CD4-positive, alpha-beta T cell treated with Interleukin-21 for 1 hour (primary cell): Measurements from ENCODE around the gene SLC16A2.
"Not testable (repeated sequence)": the region's sequence is repeated elsewhere in the genome, so short reads cannot be mapped to it uniquely, and the experiment has no call there.

Source experiments
- DNase-seq: peaks from one replicate; pipeline ENCODE4 v3.0.0-alpha.2; 2020

The SLC16A2 gene

GRCh38 chrX:74510401-74510800 lies 89.1 kb downstream of the SLC16A2 start:
- DNase-seq = no peak

- DNase-seq = no peak
Observed at GRCh38 chrX:74511704-74512103, 90.4 kb downstream of the SLC16A2 start.

DNA sequence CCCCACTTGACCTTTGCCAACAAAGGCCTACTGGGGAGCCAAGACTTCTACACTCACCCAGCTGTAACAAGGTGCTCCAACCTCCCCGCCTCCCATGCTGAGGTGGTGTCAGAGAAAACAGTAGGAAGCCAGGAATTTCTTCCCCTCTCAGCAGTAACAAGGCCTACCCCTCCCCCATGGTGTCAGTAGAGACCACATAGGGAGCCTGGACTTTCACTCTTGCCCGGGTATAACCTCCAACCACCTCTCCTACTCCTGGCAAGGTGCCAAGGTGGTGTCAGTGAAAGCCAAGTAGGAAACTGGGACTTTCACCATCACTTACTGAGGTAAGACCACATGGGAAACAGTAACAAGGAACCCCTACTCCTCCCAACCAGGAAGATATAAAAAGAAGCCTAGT lies 93.1 kb downstream of the SLC16A2 start:
- DNase-seq = no peak

GRCh38 chrX:74515356-74515755 lies 94.1 kb downstream of the SLC16A2 start:
- DNase-seq = no peak

DNA sequence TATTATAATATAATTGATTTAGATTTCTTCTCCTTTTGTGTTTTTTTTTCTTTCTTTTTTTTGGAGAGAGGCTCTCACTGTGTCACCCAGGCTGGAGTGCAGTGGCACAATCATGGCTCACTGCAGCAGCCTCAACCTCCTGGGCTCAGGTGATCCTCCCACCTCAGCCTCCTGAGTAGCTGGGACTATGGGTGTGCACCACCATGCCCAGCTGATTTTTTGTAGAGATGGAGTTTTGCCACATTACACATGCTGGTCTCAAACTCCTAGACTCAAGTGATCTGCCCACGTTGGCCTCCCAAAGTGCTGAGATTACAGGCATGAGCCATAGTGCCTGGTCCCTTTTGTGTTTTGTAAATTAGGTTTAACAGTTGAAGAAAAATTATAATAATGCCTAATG lies 94.7 kb downstream of the SLC16A2 start:
- DNase-seq = not testable (repeated sequence)

- no peak for DNase-seq
Observed at GRCh38 chrX:74519870-74520269, 98.6 kb downstream of the SLC16A2 start.

- DNase-seq = no peak
Observed at GRCh38 chrX:74520291-74520690, 99.0 kb downstream of the SLC16A2 start.

GRCh38 chrX:74520896-74521295 lies 99.6 kb downstream of the SLC16A2 start:
- DNase-seq = no peak

- no peak for DNase-seq
Observed at GRCh38 chrX:74521961-74522751, 100.9 kb downstream of the SLC16A2 start.

DNA sequence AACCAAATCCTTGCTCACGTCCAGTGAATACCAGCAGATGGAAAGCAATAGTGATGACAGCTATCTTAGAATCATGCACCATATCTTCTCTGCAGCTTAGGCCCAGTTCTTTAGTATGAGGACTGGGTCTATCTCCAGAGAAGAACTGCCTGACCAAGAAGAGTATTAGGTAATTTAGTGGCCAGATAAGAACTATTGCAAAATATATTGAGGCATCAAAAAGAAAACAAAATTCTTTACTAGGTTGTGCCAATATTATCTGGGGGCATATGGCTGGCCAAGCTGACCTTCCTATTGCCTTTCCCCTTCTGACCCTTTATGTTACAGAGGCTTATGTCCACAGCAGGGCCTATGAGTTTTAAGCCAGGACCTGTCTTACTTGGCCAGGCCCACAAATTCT lies 101.9 kb downstream of the SLC16A2 start:
- no peak for DNase-seq

DNA sequence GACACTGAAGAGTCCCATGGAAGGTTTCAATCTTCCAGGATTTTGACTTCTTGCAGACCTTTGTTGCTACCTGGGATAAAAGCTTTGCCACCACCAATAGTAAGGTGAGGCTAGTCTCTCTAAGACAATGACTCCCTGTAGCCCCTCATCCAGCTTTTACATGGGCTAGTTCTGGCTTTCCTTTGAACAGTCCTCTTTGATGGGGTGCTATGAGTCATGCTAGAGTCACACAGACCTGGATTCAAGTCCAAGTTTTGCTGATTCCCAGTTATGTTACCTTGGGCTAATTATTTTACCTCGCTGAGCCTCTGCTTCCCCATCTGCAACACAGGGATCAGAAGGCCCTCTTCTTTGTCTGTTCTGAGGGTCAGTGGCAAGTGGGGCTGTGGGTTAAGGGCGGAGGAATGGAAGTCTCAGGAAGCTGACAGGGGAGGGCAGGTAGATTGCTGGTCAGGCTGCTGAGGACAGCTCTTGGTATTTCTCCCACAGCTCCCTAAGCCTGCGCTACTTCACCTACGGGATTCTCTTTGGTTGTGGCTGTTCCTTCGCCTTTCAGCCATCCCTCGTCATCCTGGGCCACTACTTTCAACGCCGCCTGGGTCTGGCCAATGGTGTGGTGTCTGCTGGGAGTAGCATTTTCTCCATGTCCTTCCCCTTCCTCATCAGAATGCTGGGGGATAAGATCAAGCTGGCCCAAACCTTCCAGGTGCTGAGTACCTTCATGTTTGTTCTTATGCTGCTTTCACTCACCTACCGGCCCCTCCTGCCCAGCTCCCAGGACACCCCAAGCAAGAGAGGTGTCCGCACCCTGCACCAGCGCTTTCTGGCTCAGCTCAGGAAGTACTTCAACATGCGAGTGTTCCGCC lies 102.8 kb downstream of the SLC16A2 start:
- no peak for DNase-seq

DNA sequence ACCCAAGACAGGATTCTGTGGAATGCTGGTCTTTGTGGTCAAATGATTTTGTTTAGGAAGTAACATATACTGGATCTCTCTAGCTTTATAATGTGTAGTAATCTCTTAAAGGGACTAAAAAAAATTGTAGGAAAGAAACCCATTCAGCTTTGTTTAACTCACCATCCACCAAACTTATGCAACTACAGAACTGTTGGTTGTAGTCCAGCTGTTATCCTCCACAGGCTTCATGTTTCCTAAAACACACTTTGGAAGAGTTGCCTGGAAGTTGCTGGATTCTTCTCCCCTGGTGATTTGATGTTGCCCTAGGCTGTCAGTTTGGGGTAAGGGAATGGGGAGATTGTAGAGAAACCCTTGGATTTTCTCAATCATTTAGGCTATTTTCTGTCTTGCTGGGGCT lies 103.8 kb downstream of the SLC16A2 start:
- DNase-seq = no peak

- DNase-seq = no peak
Observed at GRCh38 chrX:74526764-74527163, 105.5 kb downstream of the SLC16A2 start.

DNA sequence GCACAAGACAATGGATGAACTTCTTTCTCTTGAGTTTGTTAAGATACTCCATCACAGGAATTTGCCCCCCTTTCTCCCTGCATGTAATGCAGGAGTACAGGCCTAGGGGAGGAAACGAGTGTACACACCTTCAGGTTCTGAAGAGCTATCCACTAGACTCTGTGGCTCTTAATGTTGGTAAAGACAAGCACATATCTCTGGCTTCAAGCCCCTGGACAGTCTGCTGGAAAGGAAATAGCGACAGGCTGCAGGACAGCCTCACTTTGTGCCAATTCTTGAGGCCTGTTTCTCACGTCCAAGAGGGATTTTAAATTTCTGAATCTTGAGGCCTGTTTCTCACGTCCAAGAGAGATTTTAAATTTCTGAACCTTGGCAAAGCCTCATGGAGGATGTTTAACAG lies 106.1 kb downstream of the SLC16A2 start:
- DNase-seq = no peak

GRCh38 chrX:74529311-74529710 lies 108.0 kb downstream of the SLC16A2 start:
- no peak for DNase-seq

GRCh38 chrX:74531081-74531480 lies 109.8 kb downstream of the SLC16A2 start:
- no peak for DNase-seq

- peak; percentile 10 for DNase-seq
Observed at GRCh38 chrX:74534569-74535038, 113.3 kb downstream of the SLC16A2 start.

DNA sequence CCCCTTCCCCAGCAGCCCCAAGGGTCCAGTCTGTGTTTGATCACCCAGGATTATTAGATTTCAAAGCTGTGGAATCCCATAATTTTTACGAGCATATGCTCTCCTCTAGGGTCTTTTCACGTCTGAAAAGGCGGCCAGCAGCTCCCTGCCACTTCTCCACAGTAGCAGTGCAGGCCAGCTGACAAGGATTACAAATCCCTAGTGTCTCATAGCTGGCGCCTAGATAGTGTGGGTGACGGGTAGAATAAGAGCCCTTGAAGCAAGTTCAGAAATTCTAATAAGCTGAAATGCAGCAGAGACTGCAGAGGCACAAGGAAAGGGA lies 113.8 kb downstream of the SLC16A2 start:
- no peak for DNase-seq

DNA sequence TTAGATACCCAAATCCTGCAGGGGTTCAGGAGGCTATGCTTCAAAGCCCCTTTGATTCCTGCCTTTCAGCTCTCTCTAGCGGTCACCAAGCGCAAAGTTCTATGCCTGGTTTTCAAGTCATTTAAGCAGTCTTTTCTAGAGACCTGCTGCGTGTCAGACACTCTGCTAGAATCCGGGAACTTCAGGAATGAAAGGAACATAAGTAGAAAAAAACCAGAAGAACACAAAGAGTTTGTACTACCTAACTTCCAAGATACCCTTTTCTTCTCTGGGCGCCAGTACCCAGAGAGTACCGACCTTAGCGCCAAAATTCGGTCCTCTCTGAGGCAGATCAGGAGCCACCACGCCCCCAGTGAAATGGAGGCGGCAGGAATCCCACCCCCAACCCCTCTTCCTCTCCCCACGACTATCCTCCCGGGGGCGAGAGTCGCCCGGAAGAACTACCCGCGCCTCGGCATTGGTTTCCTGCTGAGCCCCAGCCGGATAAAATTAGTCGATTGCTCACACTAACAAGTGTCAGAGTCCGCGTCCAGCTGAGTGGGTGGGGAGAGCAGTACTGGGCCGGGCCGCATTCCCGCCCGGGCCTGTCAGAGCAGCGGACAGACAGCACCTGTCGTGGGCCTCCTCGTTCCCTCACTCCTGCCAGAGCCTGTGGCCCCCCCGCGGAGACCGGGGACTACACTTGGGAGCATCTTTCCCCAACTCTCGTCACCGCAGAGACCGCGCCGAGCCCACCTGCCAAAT lies 114.3 kb downstream of the SLC16A2 start:
- peak; percentile 33 for DNase-seq

DNA sequence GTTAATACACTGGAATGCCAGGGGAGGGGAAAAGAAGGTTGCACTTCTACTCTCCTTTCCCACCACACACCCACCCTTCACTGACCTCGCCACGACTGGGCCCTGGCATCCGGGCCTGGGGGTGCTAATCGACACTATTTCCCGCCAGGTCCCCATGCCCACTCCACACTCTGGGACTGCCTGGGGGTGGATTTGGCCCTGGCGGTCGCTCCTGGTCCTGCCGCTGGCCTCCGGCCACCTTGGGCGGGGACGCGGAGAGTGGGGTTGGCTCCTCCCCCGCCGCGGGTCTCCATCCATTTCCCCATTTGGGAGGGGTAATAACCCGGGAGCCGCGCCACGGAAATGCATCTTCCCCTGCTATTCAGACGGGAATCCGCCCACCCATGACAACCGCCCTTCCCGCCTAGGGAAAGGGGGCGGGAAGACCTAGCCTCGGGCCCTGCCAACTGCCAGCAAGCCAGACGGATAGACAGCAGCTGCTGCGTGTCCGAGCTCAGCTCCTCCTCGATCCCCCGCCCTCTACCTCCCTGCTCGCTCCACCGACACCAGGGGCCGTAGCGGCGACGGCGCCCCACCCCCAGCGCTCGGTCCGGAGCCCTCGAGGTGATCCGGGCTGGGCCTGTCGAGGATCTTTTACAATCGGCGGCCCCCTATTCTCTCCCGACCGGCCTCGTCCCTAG lies 115.0 kb downstream of the SLC16A2 start:
- peak; percentile 24 for DNase-seq

DNA sequence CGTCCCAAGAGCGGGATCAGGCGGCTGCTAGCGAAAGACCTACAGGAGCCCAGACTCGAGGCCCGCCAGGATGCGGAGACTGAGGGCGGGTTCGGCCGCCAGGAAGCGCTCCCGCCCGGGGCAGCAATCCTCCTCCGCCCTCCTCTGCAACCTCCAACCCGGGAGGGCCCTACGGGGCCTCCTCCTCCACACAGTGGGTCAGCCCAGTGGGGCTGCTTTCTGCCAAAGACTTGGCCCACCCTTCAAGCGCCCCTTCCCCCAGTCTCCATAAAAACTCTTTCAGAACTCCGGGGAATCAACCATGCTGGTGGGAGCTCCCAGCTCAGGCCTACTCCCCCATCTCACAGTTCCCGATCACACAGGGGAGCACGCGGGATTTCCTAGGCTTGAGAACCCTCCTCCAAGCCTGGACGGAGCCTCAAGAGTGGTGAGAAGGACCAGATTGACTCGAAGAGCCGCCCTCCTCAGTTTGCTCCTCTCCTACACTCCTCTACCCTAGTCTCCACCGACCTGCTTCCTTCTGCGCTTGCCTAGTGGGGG lies 115.6 kb downstream of the SLC16A2 start:
- DNase-seq = no peak

DNA sequence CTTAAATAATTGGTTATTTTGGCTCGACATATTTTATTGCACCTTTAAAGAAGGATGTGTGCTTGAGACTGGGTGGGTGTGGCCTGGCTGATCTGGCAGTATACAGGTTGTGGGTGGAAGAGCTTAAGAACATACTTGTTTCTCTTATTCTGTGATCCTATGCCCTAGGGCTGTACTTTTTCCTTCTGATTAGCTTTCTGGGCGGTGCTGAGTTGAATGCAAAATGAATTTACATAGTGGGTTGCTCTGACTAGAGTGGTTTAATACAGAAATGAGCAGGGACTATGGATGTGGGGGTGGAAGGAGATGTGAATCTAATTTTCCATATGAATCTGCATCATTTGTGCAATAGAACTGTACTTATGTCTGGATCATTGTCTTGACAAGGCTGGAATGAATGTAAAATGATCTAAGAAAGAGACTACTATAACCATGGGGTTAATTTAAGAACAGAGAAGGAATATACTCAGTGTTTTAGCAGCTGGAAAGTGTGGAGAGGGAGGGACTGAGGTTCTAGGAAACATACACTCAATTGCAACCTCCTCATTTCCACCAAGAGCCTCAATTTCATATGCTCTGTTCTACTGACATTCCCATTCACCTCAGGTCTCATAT lies 119.4 kb downstream of the SLC16A2 start:
- no peak for DNase-seq
